ENCODE results near the gene F2RL2. TPM values are rescaled to one million over a fixed set of nuclear protein-coding genes. Genes with fewer than 3 reads are reported as not detected.
A peak's percentile ranks its signal among the peaks of the same experiment; 100 is the strongest.

F2RL2 gene
- total RNA-seq, 5 donors from 2014 or later (not counting 1 experiment from before 2014, with no cell fraction given): 0.09 TPM; not detected in 4

GRCh38 chr5:76649140-76649539, 25.9 kb upstream of the F2RL2 start:
- POLR2A ChIA-PET: no interaction called here

GRCh38 chr5:76643371-76643770, 20.2 kb upstream of the F2RL2 start:
- Mint-ChIP-seq H3K27me3 (no peaks in the 10 kb centered on the region), H3K27ac (no peak overlapping the region), H3K4me1 (peaks cover 0 to 5% (median 3%) of the 10 kb centered on the region in 3 donors), H3K4me3 (no peak overlapping the region), H3K36me3 (peaks cover 73% of the 10 kb centered on the region), H3K9me3 (peaks cover under 1 to 9% (median 5%) of the 10 kb centered on the region in 3 donors)
- Histone ChIP-seq H3K27me3 (replicated peaks in 1 of 2; ENCODE audit: control insufficient read depth in 2 of 2, extremely low read depth in 1 of 2, insufficient read depth in 2 of 2, low read length in 1 of 2) (no peaks in the 10 kb centered on the region), H3K27ac (ENCODE audit: low read length) (no peak overlapping the region), H3K36me3 (ENCODE audit: control insufficient read depth in 2 of 2, extremely low read depth in 1 of 2, insufficient read depth in 1 of 2, low read length in 1 of 2) (peaks cover 6 to 59% of the 10 kb centered on the region in 2 donors), H3K4me3 (ENCODE audit: control insufficient read depth in 1 of 2, extremely low read depth in 1 of 2, low read length in 1 of 2) (no peak overlapping the region), H3K4me1 (ENCODE audit: control insufficient read depth in 1 of 2, extremely low read depth in 1 of 2, insufficient read depth in 2 of 2, low read length in 2 of 2) (no peaks in the 10 kb centered on the region), H3K9me3 (no peaks in the 10 kb centered on the region)
- DNase-seq (no peak), ATAC-seq (replicated peaks in 1 of 4) (no peak)
- POLR2A ChIA-PET: interaction anchor here in 1 of 2 donors (0.6 kb wide), 1 partner anchor 633 kb away, joined by 3 read pairs; no protein-coding TSS in a partner anchor
- CTCF ChIA-PET: interaction anchor here (0.6 to 1.1 kb wide), 4 partner anchors 42 to 1819 kb away, joined by 3 read pairs; no protein-coding TSS in a partner anchor

More at GRCh38 chr5:76649140-76649539, 25.9 kb upstream of the F2RL2 start:
- Histone ChIP-seq H3K27ac (ENCODE audit: low read length) (no peak overlapping the region), H3K9me3 (no peaks in the 10 kb centered on the region), H3K4me3 (ENCODE audit: control insufficient read depth in 1 of 2, extremely low read depth in 1 of 2, low read length in 1 of 2) (no peak overlapping the region), H3K4me1 (ENCODE audit: control insufficient read depth in 1 of 2, extremely low read depth in 1 of 2, insufficient read depth in 2 of 2, low read length in 2 of 2) (no peaks in the 10 kb centered on the region), H3K27me3 (replicated peaks in 1 of 2; ENCODE audit: control insufficient read depth in 2 of 2, extremely low read depth in 1 of 2, insufficient read depth in 2 of 2, low read length in 1 of 2) (no peaks in the 10 kb centered on the region), H3K36me3 (ENCODE audit: control insufficient read depth in 2 of 2, extremely low read depth in 1 of 2, insufficient read depth in 1 of 2, low read length in 1 of 2) (peaks cover 9 to 53% of the 10 kb centered on the region in 2 donors)
- no peak for DNase-seq
- Mint-ChIP-seq H3K27ac (no peak overlapping the region), H3K4me3 (no peak overlapping the region), H3K36me3 (peaks cover 72% of the 10 kb centered on the region), H3K9me3 (peaks cover 9 to 21% (median 17%) of the 10 kb centered on the region in 3 donors), H3K4me1 (no peaks in the 10 kb centered on the region), H3K27me3 (no peaks in the 10 kb centered on the region)
- WGBS (ENCODE audit: insufficient coverage): no CpG with 5 or more reads among the region's 2 CpGs
- CTCF ChIA-PET: interaction anchor here in 1 of 2 donors (0.9 kb wide), 1 partner anchor 12 kb away, joined by 3 read pairs; no protein-coding TSS in a partner anchor
- no peak for ATAC-seq (replicated peaks in 1 of 4)

DNA sequence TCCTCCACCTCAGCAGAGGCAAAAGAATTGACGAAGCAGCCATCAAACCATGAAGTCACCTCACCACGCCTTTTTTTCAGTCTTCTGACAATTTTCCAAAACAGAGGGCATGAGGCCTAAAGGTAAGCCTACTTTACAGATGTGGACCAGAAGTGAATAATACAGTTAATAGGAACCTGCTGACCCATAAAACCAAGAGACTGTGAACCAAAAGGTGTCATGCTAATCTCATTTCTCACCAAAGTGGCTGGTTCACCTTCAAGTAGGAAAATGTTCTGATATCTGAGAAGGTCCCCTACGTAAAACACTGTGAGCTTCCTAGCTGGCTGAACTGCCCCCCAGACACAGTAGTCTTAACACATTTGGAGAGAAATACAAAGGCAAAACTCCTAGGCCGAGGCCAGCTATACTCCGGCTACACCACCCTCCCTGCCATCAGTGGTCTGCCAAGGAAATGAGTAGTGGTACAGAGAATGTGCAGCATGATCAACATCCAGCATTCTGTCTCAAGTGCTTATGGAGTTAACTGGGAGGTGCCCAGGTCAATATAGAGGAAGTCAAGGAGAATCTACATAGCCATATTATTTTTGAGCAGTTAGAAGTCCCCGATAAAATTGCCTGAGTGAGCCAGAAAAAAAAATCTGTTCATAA, 19.3 kb upstream of the F2RL2 start:
- Mint-ChIP-seq H3K4me1 (peaks cover 0 to 5% (median 3%) of the 10 kb centered on the region in 3 donors), H3K27ac (no peak overlapping the region), H3K36me3 (peaks cover 69% of the 10 kb centered on the region), H3K9me3 (peaks cover 0 to under 1% (median 0%) of the 10 kb centered on the region in 3 donors), H3K4me3 (no peak overlapping the region), H3K27me3 (no peaks in the 10 kb centered on the region)
- no CpG with 5 or more reads among the region's 6 CpGs for WGBS (ENCODE audit: insufficient coverage)
- Histone ChIP-seq H3K27ac (ENCODE audit: low read length) (no peak overlapping the region), H3K4me1 (ENCODE audit: control insufficient read depth in 1 of 2, extremely low read depth in 1 of 2, insufficient read depth in 2 of 2, low read length in 2 of 2) (no peaks in the 10 kb centered on the region), H3K4me3 (ENCODE audit: control insufficient read depth in 1 of 2, extremely low read depth in 1 of 2, low read length in 1 of 2) (no peak overlapping the region), H3K9me3 (no peaks in the 10 kb centered on the region), H3K36me3 (ENCODE audit: control insufficient read depth in 2 of 2, extremely low read depth in 1 of 2, insufficient read depth in 1 of 2, low read length in 1 of 2) (peaks cover 6 to 57% of the 10 kb centered on the region in 2 donors), H3K27me3 (replicated peaks in 1 of 2; ENCODE audit: control insufficient read depth in 2 of 2, extremely low read depth in 1 of 2, insufficient read depth in 2 of 2, low read length in 1 of 2) (no peaks in the 10 kb centered on the region)
- no peak for ATAC-seq (replicated peaks in 1 of 4)
- ChIA-PET POLR2A (interaction anchor here in 1 of 2 donors (0.7 kb wide), 1 partner anchor 574 kb away, joined by 3 read pairs; no protein-coding TSS in a partner anchor), CTCF (interaction anchor here in 1 of 2 donors (0.6 to 1.7 kb wide), 6 partner anchors 10 to 215 kb away, joined by 3 to 7 read pairs (median 4); no protein-coding TSS in a partner anchor)
- DNase-seq: no peak

GRCh38 chr5:76641514-76642120, 18.4 kb upstream of the F2RL2 start:
- POLR2A ChIA-PET: interaction anchor here in 1 of 2 donors (0.7 kb wide), 2 partner anchors 573 to 826 kb away, joined by 3 read pairs; no protein-coding TSS in a partner anchor
- WGBS (ENCODE audit: insufficient coverage): no CpG with 5 or more reads among the region's 1 CpG
- H3K36me3 ChIP-seq (ENCODE audit: control insufficient read depth in 2 of 2, extremely low read depth in 1 of 2, insufficient read depth in 1 of 2, low read length in 1 of 2): peaks cover 6 to 59% of the 10 kb centered on the region in 2 donors
- H3K27ac ChIP-seq (ENCODE audit: low read length): no peak overlapping the region
- ATAC-seq (replicated peaks in 1 of 4): peak in 2 of 4 experiments; percentile 59 to 62
- H3K36me3 Mint-ChIP-seq: peaks cover 72% of the 10 kb centered on the region
- H3K27ac Mint-ChIP-seq: no peak overlapping the region
- H3K9me3 ChIP-seq: no peaks in the 10 kb centered on the region
- DNase-seq: peak; percentile 3 to 77 (median 52)
- no peaks in the 10 kb centered on the region for H3K9me3 Mint-ChIP-seq
- no peak overlapping the region for H3K4me3 Mint-ChIP-seq
- CTCF ChIA-PET: interaction anchor here (0.6 to 1.8 kb wide), 8 partner anchors 10 to 216 kb away, joined by 3 to 9 read pairs (median 4); no protein-coding TSS in a partner anchor
- no peaks in the 10 kb centered on the region for H3K27me3 Mint-ChIP-seq
- H3K4me1 Mint-ChIP-seq: peaks cover 0 to 5% (median 3%) of the 10 kb centered on the region in 3 donors
- no peaks in the 10 kb centered on the region for H3K27me3 ChIP-seq (replicated peaks in 1 of 2; ENCODE audit: control insufficient read depth in 2 of 2, extremely low read depth in 1 of 2, insufficient read depth in 2 of 2, low read length in 1 of 2)
- no peak overlapping the region for H3K4me3 ChIP-seq (ENCODE audit: control insufficient read depth in 1 of 2, extremely low read depth in 1 of 2, low read length in 1 of 2)
- H3K4me1 ChIP-seq (ENCODE audit: control insufficient read depth in 1 of 2, extremely low read depth in 1 of 2, insufficient read depth in 2 of 2, low read length in 2 of 2): no peaks in the 10 kb centered on the region

- Histone ChIP-seq H3K4me1 (ENCODE audit: control insufficient read depth in 1 of 2, extremely low read depth in 1 of 2, insufficient read depth in 2 of 2, low read length in 2 of 2) (no peaks in the 10 kb centered on the region), H3K4me3 (ENCODE audit: control insufficient read depth in 1 of 2, extremely low read depth in 1 of 2, low read length in 1 of 2) (no peak overlapping the region), H3K27me3 (replicated peaks in 1 of 2; ENCODE audit: control insufficient read depth in 2 of 2, extremely low read depth in 1 of 2, insufficient read depth in 2 of 2, low read length in 1 of 2) (no peaks in the 10 kb centered on the region), H3K36me3 (ENCODE audit: control insufficient read depth in 2 of 2, extremely low read depth in 1 of 2, insufficient read depth in 1 of 2, low read length in 1 of 2) (peaks cover 4 to 54% of the 10 kb centered on the region in 2 donors), H3K27ac (ENCODE audit: low read length) (no peak overlapping the region), H3K9me3 (no peaks in the 10 kb centered on the region)
- no peaks in the 10 kb centered on the region for H3K27me3 Mint-ChIP-seq
- peak overlapping the region; percentile 2 to 43 for H3K27ac Mint-ChIP-seq
- H3K36me3 Mint-ChIP-seq: peaks cover 72% of the 10 kb centered on the region
- ATAC-seq (replicated peaks in 1 of 4) (no peak), DNase-seq (no peak)
- POLR2A ChIA-PET: interaction anchor here in 1 of 2 donors (0.5 kb wide), 1 partner anchor 74 kb away, joined by 5 read pairs; no protein-coding TSS in a partner anchor
- peaks cover 4 to 18% (median 6%) of the 10 kb centered on the region in 3 donors for H3K4me1 Mint-ChIP-seq
- no peaks in the 10 kb centered on the region for H3K9me3 Mint-ChIP-seq
- CTCF ChIA-PET: interaction anchor here (0.6 to 1.4 kb wide), 3 partner anchors 32 to 102 kb away, joined by 3 to 5 read pairs (median 4); no protein-coding TSS in a partner anchor
- WGBS (ENCODE audit: insufficient coverage): 100% methylated on average over 1 of the region's 1 CpG
- no peak overlapping the region for H3K4me3 Mint-ChIP-seq
Measured at GRCh38 chr5:76638479-76638878, 15.3 kb upstream of the F2RL2 start.

- Histone ChIP-seq H3K4me1 (ENCODE audit: control insufficient read depth in 1 of 2, extremely low read depth in 1 of 2, insufficient read depth in 2 of 2, low read length in 2 of 2) (no peaks in the 10 kb centered on the region), H3K4me3 (ENCODE audit: control insufficient read depth in 1 of 2, extremely low read depth in 1 of 2, low read length in 1 of 2) (no peak overlapping the region), H3K27ac (ENCODE audit: low read length) (no peak overlapping the region), H3K36me3 (ENCODE audit: control insufficient read depth in 2 of 2, extremely low read depth in 1 of 2, insufficient read depth in 1 of 2, low read length in 1 of 2) (peaks cover 4 to 52% of the 10 kb centered on the region in 2 donors), H3K9me3 (no peaks in the 10 kb centered on the region), H3K27me3 (replicated peaks in 1 of 2; ENCODE audit: control insufficient read depth in 2 of 2, extremely low read depth in 1 of 2, insufficient read depth in 2 of 2, low read length in 1 of 2) (no peaks in the 10 kb centered on the region)
- ChIA-PET POLR2A (no interaction called here), CTCF (interaction anchor here (0.5 to 1.4 kb wide), 5 partner anchors 8 to 226 kb away, joined by 4 to 7 read pairs (median 5); no protein-coding TSS in a partner anchor)
- peaks cover 4 to 18% (median 6%) of the 10 kb centered on the region in 3 donors for H3K4me1 Mint-ChIP-seq
- peak overlapping the region in 1 of 2 donors; percentile 15 for H3K27ac Mint-ChIP-seq
- no peaks in the 10 kb centered on the region for H3K9me3 Mint-ChIP-seq
- ATAC-seq (replicated peaks in 1 of 4): no peak
- DNase-seq: no peak
- H3K27me3 Mint-ChIP-seq: no peaks in the 10 kb centered on the region
- 100% methylated on average over 1 of the region's 2 CpGs for WGBS (ENCODE audit: insufficient coverage)
- H3K36me3 Mint-ChIP-seq: peaks cover 68% of the 10 kb centered on the region
- H3K4me3 Mint-ChIP-seq: no peak overlapping the region
Measured at GRCh38 chr5:76637490-76637889, 14.3 kb upstream of the F2RL2 start.

All from T-cell (primary cell).